A673 (cell line): Measurements from ENCODE around the gene HMCN1. TPM values are rescaled to one million over a fixed set of nuclear protein-coding genes. Genes with fewer than 3 reads are reported as not detected.

Source experiments
- Bru-seq: library from RNA; stranded (reverse); fragments of 400-500 nt; gene quantifications from one replicate; lab custom pipeline; 2021; lab: Mats Ljungman, UMichigan
- BruChase-seq, 2 experiments: library from RNA; stranded (reverse); fragments of 400-500 nt; gene quantifications; one replicate each; lab custom pipeline; 2021; lab: Mats Ljungman, UMichigan
- BruUV-seq: library from RNA; stranded (reverse); fragments of 400-500 nt; replicated peaks from 2 replicates; lab custom pipeline; 2021; lab: Mats Ljungman, UMichigan
- CTCF ChIA-PET: fragments of 300-600 bp; sonication (Branson Sonifier 250); formaldehyde crosslinking; loops from one replicate; lab custom pipeline; 2022; ENCODE audit warnings: antibody characterized with exemption; lab: Charles Lee
- POLR2A ChIA-PET: fragments of 300-600 bp; sonication (Branson Sonifier 250); formaldehyde crosslinking; loops from one replicate; lab custom pipeline; 2022; ENCODE audit warnings: antibody characterized with exemption; ENCODE audit not compliant: low non-redundant PET; lab: Charles Lee
- DNase-seq: peaks from one replicate; pipeline ENCODE4 v3.0.0-alpha.2; 2015; ENCODE audit warnings: low spot score
- H3K27ac ChIP-seq: fragments of 200-600 bp; sonication (generic); 2 replicates; pipeline ENCODE4 v1.5.1; 2016; ENCODE audit warnings: mixed run types, low read depth, mild to moderate bottlenecking, mixed read lengths, antibody characterized with exemption, low read length; ENCODE audit not compliant: poor library complexity, severe bottlenecking
- H3K27me3 ChIP-seq: fragments of 200-600 bp; sonication (generic); replicated peaks from 2 replicates; pipeline ENCODE4 v1.6.1; 2017; ENCODE audit warnings: mixed run types, low read depth, mild to moderate bottlenecking, mixed read lengths, antibody characterized with exemption, low read length; ENCODE audit not compliant: insufficient read depth, poor library complexity
- H3K36me3 ChIP-seq: fragments of 200-600 bp; sonication (generic); 2 replicates; pipeline ENCODE4 v1.6.1; 2016; ENCODE audit warnings: mixed run types, mild to moderate bottlenecking, mixed read lengths, antibody characterized with exemption, low read length; ENCODE audit not compliant: insufficient read depth, poor library complexity, severe bottlenecking
- H3K4me1 ChIP-seq: fragments of 200-600 bp; sonication (generic); 2 replicates; pipeline ENCODE4 v1.6.1; 2017; ENCODE audit warnings: mixed run types, mild to moderate bottlenecking, mixed read lengths, antibody characterized with exemption, low read length; ENCODE audit not compliant: insufficient read depth, poor library complexity, severe bottlenecking
- H3K4me3 ChIP-seq: fragments of 200-600 bp; sonication (generic); 2 replicates; pipeline ENCODE4 v1.5.1; 2016; ENCODE audit warnings: low read depth, mixed run types, mild to moderate bottlenecking, mixed read lengths, low read length; ENCODE audit not compliant: poor library complexity, severe bottlenecking
- H3K9me3 ChIP-seq: fragments of 200-600 bp; sonication (generic); 2 replicates; pipeline ENCODE4 v1.6.1; 2016; ENCODE audit warnings: mixed run types, low read depth, mild to moderate bottlenecking, mixed read lengths, antibody characterized with exemption, low read length; ENCODE audit not compliant: poor library complexity, severe bottlenecking
- CTCF ChIP-seq: fragments of 300-800, 200-600 bp; sonication (generic); conservative IDR thresholded peaks from 2 replicates; pipeline ENCODE4 v1.5.1; 2017; ENCODE audit warnings: low read depth, mild to moderate bottlenecking, antibody characterized with exemption, low read length, moderate library complexity, mixed read lengths
- EZH2 ChIP-seq: fragments of 200-600 bp; sonication (generic); IDR thresholded peaks from 2 replicates; pipeline ENCODE4 v1.6.1; 2017; ENCODE audit warnings: borderline replicate concordance, low read depth, mild to moderate bottlenecking, mixed read lengths, antibody characterized with exemption, low read length; ENCODE audit not compliant: poor library complexity, severe bottlenecking
- intact Hi-C: fragments of 100-400 bp; cut with micrococcal nuclease; formaldehyde crosslinking; loops from one replicate; pipeline ENCODE4 v1.10.0; 2022; ENCODE audit not compliant: unreplicated experiment
- long read RNA-seq: library from polyadenylated mRNA; stranded (forward); transcript quantifications from one replicate; pipeline ENCODE4 v2.0.0, GENCODE V29; 2022
- total RNA-seq: library from RNA; stranded (reverse); gene quantifications from 2 replicates; pipeline ENCODE4 v1.2.3, GENCODE V29; 2021

The HMCN1 gene
- 134 and 182 TPM in 2 replicates for total RNA-seq
- Bru-seq, nascent RNA, result percentile 99 among the genes with signal in this experiment
- BruChase-seq, experiment 1, labeled RNA remaining after a 2-hour chase, result percentile 95 among the genes with signal in this experiment
- BruChase-seq, experiment 2, labeled RNA remaining after a 6-hour chase, result percentile 87 among the genes with signal in this experiment
- long read RNA-seq, partial matches to known transcripts, result 45 of 79 reads
- long read RNA-seq, other reads (novel, unspliced or antisense), result 33 of 79 reads

DNA sequence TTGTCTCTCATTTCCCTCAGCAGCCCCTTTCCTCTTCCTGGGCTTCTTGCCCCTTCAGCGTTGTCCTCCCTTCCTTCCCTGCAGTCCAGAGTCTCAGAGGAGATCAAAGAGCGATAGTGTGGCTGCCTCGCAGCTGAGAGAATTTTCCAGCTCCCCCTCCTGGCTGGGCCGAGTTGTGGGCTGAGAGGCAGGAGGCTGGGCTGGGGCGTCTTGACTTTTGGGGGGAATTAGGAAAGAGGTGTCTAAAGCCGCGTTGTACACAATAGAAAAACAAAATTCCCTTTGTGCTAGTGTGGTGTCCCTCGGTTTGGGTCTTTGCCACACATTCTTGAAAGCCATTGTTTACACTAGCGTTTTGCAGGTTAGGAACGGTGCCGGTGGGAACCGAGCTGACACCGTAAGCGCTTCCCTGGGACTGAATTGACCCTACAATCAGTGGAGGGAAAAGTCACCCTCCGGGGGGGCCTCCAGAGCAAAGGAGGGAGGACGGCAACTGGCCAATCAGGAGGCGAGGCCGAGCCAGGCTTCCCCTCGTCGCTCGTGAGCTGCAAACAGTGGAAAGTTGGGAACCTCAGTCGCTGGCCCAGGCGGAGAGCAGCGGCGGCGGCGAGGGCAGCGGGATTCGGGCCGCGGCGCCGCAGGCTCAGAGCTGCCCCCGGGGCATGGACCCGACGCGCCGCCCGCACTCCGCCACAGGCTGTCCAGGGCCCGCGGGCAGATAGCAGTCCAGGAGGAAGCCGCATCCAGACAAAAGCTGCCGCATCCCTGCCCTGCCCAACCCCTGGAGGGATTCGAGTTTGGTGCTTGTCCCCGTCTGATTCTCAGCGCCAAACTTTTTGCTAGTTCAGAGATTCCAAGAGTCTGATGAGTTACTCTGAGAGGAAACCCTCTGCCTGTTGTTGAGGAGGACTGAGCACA, at the start of gene HMCN1:
Gene HMCN1 (plus strand): TSS at position 574 of the 918 bp plus-strand sequence. CDS start 389 bp downstream, outside the sequence.
- BruUV-seq, result TSS peak; percentile 82
- DNase-seq, result peak; percentile 94
- Histone ChIP-seq H3K36me3 (peaks cover 22% of the 10 kb centered on the region), H3K27me3 (no peaks in the 10 kb centered on the region), H3K27ac (peak within 1 kb of the TSS; percentile 88), H3K4me3 (peak within 1 kb of the TSS; percentile 72), H3K4me1 (peaks cover 24% of the 10 kb centered on the region), H3K9me3 (peaks cover 10% of the 10 kb centered on the region)
- ChIA-PET CTCF (interaction anchor here (2.3 kb wide), 1 partner anchor 13 kb away, joined by 10 read pairs; no protein-coding TSS in a partner anchor), POLR2A (interaction anchor here (0.7 kb wide), 1 partner anchor 90 kb away, joined by 3 read pairs; no protein-coding TSS in a partner anchor)
- intact Hi-C loops, result loop anchor here (5.0 kb wide), 1 partner anchor 78 kb away; no protein-coding TSS in a partner anchor
- TF ChIP-seq EZH2 (no peak), CTCF (peak; percentile 60)

GRCh38 chr1:185686821-185687778, 47.1 kb upstream of the HMCN1 start:
- H3K27me3 ChIP-seq, result no peaks in the 10 kb centered on the region
- peaks cover 66% of the 10 kb centered on the region for H3K4me1 ChIP-seq
- peak; percentile 90 for DNase-seq
- no peaks in the 10 kb centered on the region for H3K9me3 ChIP-seq
- TSS peak; percentile 80 for BruUV-seq
- TF ChIP-seq EZH2 (no peak), CTCF (no peak)
- ChIA-PET POLR2A (interaction anchor here (0.7 kb wide), 1 partner anchor 35 kb away, joined by 4 read pairs; no protein-coding TSS in a partner anchor), CTCF (interaction anchor here (0.8 to 1.0 kb wide), 2 partner anchors 525 to 533 kb away, joined by 4 to 6 read pairs; no protein-coding TSS in a partner anchor)
- intact Hi-C loops, result loop anchor here (1.0 to 10.0 kb wide), 4 partner anchors 29 to 1912 kb away; no protein-coding TSS in a partner anchor
- no peaks in the 10 kb centered on the region for H3K36me3 ChIP-seq
- no peak overlapping the region for H3K4me3 ChIP-seq
- H3K27ac ChIP-seq, result peak overlapping the region; percentile 100

DNA sequence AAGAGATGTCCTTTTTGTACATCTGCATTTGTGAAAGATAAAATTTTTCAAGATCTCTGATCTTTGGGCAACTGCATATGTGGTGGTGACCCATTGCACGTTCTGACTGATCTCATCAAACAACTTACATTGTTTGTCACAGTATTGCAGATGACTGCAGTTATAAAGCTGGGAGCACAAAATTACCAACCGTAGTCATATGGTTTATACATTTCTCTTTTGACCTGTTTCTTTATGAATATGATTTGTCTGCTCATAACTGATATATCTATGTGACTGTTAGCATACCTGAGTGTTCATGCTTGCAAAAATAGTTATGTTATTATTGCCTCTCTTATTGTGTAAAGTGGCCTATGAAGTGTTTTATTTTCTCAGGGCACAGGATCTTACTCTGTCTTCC, 43.7 kb upstream of the HMCN1 start:
- intact Hi-C loops, result no loop called here

More for the DNA sequence above, 43.7 kb upstream of the HMCN1 start:
- no peaks in the 10 kb centered on the region for H3K9me3 ChIP-seq
- CTCF ChIA-PET, result no interaction called here
- H3K36me3 ChIP-seq, result no peaks in the 10 kb centered on the region
- POLR2A ChIA-PET, result no interaction called here
- BruUV-seq, result no TSS peak
- H3K27me3 ChIP-seq, result no peaks in the 10 kb centered on the region
- peaks cover 80% of the 10 kb centered on the region for H3K4me1 ChIP-seq
- no peak for TF ChIP-seq CTCF
- no peak for TF ChIP-seq EZH2
- DNase-seq, result no peak
- H3K4me3 ChIP-seq, result no peak overlapping the region
- H3K27ac ChIP-seq, result peak overlapping the region; percentile 100
